ENCODE results near the gene IQGAP2. TPM values are rescaled to one million over a fixed set of nuclear protein-coding genes. Genes with fewer than 3 reads are reported as not detected.

The IQGAP2 gene
- total RNA-seq, 1 experiment from 2014 or later, result 13.4 TPM

DNA sequence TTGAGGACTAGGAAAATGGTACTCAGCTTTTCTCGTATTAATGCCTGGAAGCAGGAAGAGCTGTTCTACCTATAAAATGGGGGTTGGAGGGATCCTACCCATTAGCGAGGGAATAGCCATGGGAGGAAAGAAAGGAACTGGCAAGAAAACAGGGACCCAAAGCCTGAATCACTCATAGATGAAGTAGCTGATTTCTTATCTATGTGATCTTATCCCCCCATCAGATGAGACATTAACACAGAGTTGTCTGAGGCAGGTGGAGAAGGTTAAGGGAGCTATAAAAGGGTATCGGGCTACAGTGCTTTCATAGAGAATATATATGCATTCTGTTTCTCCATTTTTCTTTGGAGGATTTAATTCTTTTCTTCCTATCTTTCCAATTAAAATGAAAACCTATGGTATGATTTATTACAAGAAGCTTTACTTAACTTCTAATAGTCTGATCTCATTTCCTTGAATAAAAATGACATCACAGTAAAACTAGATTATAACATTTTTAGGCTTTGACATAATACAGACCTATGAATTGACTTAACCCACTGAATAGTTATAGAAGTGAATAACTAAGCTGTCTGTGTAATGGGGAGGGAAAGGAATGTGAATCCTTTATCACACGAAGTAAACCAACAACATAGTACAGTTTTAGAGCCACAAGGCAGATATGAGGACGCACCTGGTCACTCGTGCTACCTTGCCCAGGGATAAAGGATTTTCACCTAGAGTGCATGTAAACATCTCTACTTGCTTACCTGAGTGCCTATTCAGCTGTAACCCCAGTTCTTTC lies 39.0 kb downstream of the IQGAP2 start:
- H3K27ac Mint-ChIP-seq (ENCODE audit: unreplicated experiment), result no peak overlapping the region
- H3K4me3 Mint-ChIP-seq (ENCODE audit: low read depth, unreplicated experiment), result no peak overlapping the region
- H3K4me1 Mint-ChIP-seq (ENCODE audit: low read depth, unreplicated experiment), result no peaks in the 10 kb centered on the region
- peaks cover 10% of the 10 kb centered on the region for H3K27me3 Mint-ChIP-seq (ENCODE audit: unreplicated experiment)
- no peak for TF ChIP-seq CTCF (IDR thresholded peaks at IDR 0.05; ENCODE audit: unreplicated experiment)
- peaks cover 2% of the 10 kb centered on the region for H3K9me3 Mint-ChIP-seq (ENCODE audit: low read depth, unreplicated experiment)
- CTCF ChIA-PET, result interaction anchor here (0.9 kb wide), 1 partner anchor 16 kb away, joined by 3 read pairs; no protein-coding TSS in a partner anchor
- intact Hi-C loops (cut with micrococcal nuclease; ENCODE audit: unreplicated experiment), result no loop called here
- no peaks in the 10 kb centered on the region for H3K36me3 Mint-ChIP-seq (ENCODE audit: insufficient read depth, unreplicated experiment)
- no peak for DNase-seq
- no TSS peak for BruUV-seq (replicated peaks)

DNA sequence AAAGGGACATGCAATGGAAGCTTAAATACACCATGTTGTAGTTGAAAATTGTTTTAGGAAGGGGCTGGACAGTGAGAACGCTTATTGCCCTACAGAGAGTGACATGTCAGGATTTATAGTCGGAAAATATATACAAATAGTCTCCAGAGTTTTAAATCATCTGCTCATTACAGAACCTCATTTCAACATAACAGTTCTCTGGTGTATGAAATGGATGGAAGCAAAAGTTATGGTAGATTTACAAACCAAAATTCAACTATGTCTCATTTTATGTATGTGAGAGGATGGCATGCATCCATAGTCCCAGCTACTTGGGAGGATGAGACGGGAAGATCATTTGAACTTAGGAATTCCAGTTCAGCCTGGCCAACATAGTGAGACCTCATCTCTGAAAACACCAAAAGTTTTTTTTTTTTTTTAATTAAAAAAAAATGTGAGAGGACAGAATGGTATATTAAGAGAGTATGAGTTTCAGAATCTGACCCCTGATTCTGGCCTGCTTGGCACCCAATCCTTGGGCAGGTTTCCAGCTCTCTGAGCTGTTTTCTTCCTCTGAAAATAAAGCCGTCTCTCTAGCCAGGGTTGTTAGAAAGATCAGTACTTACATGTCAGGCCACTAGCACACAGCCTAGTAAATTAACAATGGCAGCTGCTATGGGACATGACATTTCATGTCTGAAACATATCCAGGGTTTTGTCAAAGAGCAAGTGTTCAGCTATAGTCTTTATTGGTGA lies 40.1 kb downstream of the IQGAP2 start:
- Mint-ChIP-seq H3K27ac (ENCODE audit: unreplicated experiment) (no peak overlapping the region), H3K36me3 (ENCODE audit: insufficient read depth, unreplicated experiment) (no peaks in the 10 kb centered on the region), H3K27me3 (ENCODE audit: unreplicated experiment) (peaks cover 10% of the 10 kb centered on the region), H3K4me1 (ENCODE audit: low read depth, unreplicated experiment) (no peaks in the 10 kb centered on the region), H3K4me3 (ENCODE audit: low read depth, unreplicated experiment) (no peak overlapping the region), H3K9me3 (ENCODE audit: low read depth, unreplicated experiment) (no peaks in the 10 kb centered on the region)
- CTCF ChIA-PET, result interaction anchor here (1.0 kb wide), 1 partner anchor 15 kb away, joined by 3 read pairs; no protein-coding TSS in a partner anchor
- intact Hi-C loops (cut with micrococcal nuclease; ENCODE audit: unreplicated experiment), result no loop called here
- no TSS peak for BruUV-seq (replicated peaks)
- no peak for TF ChIP-seq CTCF (IDR thresholded peaks at IDR 0.05; ENCODE audit: unreplicated experiment)
- no peak for DNase-seq

GRCh38 chr5:76445063-76445462 lies 42.0 kb downstream of the IQGAP2 start:
- TF ChIP-seq CTCF (IDR thresholded peaks at IDR 0.05; ENCODE audit: unreplicated experiment), result no peak
- Mint-ChIP-seq H3K4me1 (ENCODE audit: low read depth, unreplicated experiment) (no peaks in the 10 kb centered on the region), H3K27me3 (ENCODE audit: unreplicated experiment) (peaks cover 27% of the 10 kb centered on the region), H3K4me3 (ENCODE audit: low read depth, unreplicated experiment) (no peak overlapping the region), H3K36me3 (ENCODE audit: insufficient read depth, unreplicated experiment) (no peaks in the 10 kb centered on the region), H3K9me3 (ENCODE audit: low read depth, unreplicated experiment) (no peaks in the 10 kb centered on the region), H3K27ac (ENCODE audit: unreplicated experiment) (no peak overlapping the region)
- DNase-seq, result no peak
- no TSS peak for BruUV-seq (replicated peaks)
- intact Hi-C loops (cut with micrococcal nuclease; ENCODE audit: unreplicated experiment), result no loop called here
- CTCF ChIA-PET, result no interaction called here

GRCh38 chr5:76445830-76446229 lies 42.7 kb downstream of the IQGAP2 start:
- no peak overlapping the region for H3K27ac Mint-ChIP-seq (ENCODE audit: unreplicated experiment)
- peaks cover 27% of the 10 kb centered on the region for H3K27me3 Mint-ChIP-seq (ENCODE audit: unreplicated experiment)
- intact Hi-C loops (cut with micrococcal nuclease; ENCODE audit: unreplicated experiment), result no loop called here
- no peak for TF ChIP-seq CTCF (IDR thresholded peaks at IDR 0.05; ENCODE audit: unreplicated experiment)
- BruUV-seq (replicated peaks), result no TSS peak
- H3K36me3 Mint-ChIP-seq (ENCODE audit: insufficient read depth, unreplicated experiment), result no peaks in the 10 kb centered on the region
- H3K4me3 Mint-ChIP-seq (ENCODE audit: low read depth, unreplicated experiment), result no peak overlapping the region
- CTCF ChIA-PET, result no interaction called here
- H3K4me1 Mint-ChIP-seq (ENCODE audit: low read depth, unreplicated experiment), result peaks cover under 1% of the 10 kb centered on the region
- H3K9me3 Mint-ChIP-seq (ENCODE audit: low read depth, unreplicated experiment), result no peaks in the 10 kb centered on the region
- DNase-seq, result no peak

Measured in Calu3 (cell line).